HUDEP-2 (cell line): ENCODE data around the gene CCR4.
"Not testable (repeated sequence)": the region's sequence is repeated elsewhere in the genome, so short reads cannot be mapped to it uniquely, and the experiment has no call there.

ENCODE experiments used
- DNase-seq, 76 experiments: peaks; one replicate each; lab custom pipeline; 2025; ENCODE audit not compliant: unreplicated experiment in 76 of 76; lab: John Stamatoyannopoulos, UW

The CCR4 gene

GRCh38 chr3:32950516-32950915, 928 bp upstream of the CCR4 start:
- no peak for DNase-seq

- no peak for DNase-seq
Measured at GRCh38 chr3:32952369-32953077, 1.1 kb downstream of the CCR4 start.

GRCh38 chr3:32954506-32954905, 3.1 kb downstream of the CCR4 start:
- no peak for DNase-seq

- DNase-seq: no peak
Measured at GRCh38 chr3:32956750-32957570, 5.5 kb downstream of the CCR4 start.

- DNase-seq: no peak
Measured at GRCh38 chr3:32958509-32958908, 7.1 kb downstream of the CCR4 start.

GRCh38 chr3:32959371-32959770, 7.9 kb downstream of the CCR4 start:
- no peak for DNase-seq

- no peak for DNase-seq
Measured at GRCh38 chr3:32960404-32961170, 9.1 kb downstream of the CCR4 start.

- no peak for DNase-seq
Measured at GRCh38 chr3:32961189-32961715, 9.8 kb downstream of the CCR4 start.

- DNase-seq: no peak
Measured at GRCh38 chr3:32963871-32964270, 12.4 kb downstream of the CCR4 start.

GRCh38 chr3:32964781-32965180, 13.3 kb downstream of the CCR4 start:
- not testable (repeated sequence) for DNase-seq

GRCh38 chr3:32965617-32966213, 14.3 kb downstream of the CCR4 start:
- not testable (repeated sequence) for DNase-seq

- not testable (repeated sequence) for DNase-seq
Measured at GRCh38 chr3:32966627-32967026, 15.2 kb downstream of the CCR4 start.

GRCh38 chr3:32968166-32968919, 16.9 kb downstream of the CCR4 start:
- DNase-seq: no peak

GRCh38 chr3:32968920-32969389, 17.5 kb downstream of the CCR4 start:
- no peak for DNase-seq

GRCh38 chr3:32969656-32970055, 18.2 kb downstream of the CCR4 start:
- no peak for DNase-seq

GRCh38 chr3:32971291-32971690, 19.8 kb downstream of the CCR4 start:
- DNase-seq: not testable (repeated sequence)

GRCh38 chr3:32972482-32973146, 21.2 kb downstream of the CCR4 start:
- peak in 39 of 76 experiments; percentile 3 to 69 (median 28) for DNase-seq

- DNase-seq: no peak
Measured at GRCh38 chr3:32973982-32974381, 22.5 kb downstream of the CCR4 start.

GRCh38 chr3:32975891-32976595, 24.6 kb downstream of the CCR4 start:
- DNase-seq: no peak
